NCI-H2196 treated with DMSO at 0.1 percent for 48 hours (cell line): ENCODE measurements around the gene MRGPRX1.
"Not testable (repeated sequence)": the region's sequence is repeated elsewhere in the genome, so short reads cannot be mapped to it uniquely, and the experiment has no call there.

Experiments used
- DNase-seq: peaks from one replicate; lab custom pipeline; 2025; ENCODE audit not compliant: unreplicated experiment; lab: John Stamatoyannopoulos, UW

Gene MRGPRX1

DNA sequence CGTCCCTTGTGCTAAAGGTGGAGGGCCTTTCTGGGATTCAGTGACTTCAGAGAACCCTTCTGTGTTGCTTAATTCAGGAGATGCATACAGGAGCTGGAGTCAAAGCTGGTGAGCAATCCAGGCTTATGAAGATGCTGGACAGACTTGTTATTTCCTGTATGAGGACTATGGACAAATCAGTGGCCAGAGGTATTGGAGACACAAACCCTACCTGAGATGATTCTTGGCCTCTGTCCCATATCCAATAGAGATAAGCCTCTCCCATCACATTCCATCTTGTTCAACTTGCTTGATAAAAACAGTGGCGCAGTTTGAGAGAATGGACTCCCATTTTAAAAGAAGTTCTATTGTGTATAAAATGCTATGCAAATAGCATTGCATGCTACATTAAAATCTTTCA is at the start of gene MRGPRX1:
Gene MRGPRX1 (minus strand): TSS at position 101 of the 400 bp plus-strand sequence. CDS start 4,630 bp downstream, outside the sequence.
- no peak for DNase-seq

DNA sequence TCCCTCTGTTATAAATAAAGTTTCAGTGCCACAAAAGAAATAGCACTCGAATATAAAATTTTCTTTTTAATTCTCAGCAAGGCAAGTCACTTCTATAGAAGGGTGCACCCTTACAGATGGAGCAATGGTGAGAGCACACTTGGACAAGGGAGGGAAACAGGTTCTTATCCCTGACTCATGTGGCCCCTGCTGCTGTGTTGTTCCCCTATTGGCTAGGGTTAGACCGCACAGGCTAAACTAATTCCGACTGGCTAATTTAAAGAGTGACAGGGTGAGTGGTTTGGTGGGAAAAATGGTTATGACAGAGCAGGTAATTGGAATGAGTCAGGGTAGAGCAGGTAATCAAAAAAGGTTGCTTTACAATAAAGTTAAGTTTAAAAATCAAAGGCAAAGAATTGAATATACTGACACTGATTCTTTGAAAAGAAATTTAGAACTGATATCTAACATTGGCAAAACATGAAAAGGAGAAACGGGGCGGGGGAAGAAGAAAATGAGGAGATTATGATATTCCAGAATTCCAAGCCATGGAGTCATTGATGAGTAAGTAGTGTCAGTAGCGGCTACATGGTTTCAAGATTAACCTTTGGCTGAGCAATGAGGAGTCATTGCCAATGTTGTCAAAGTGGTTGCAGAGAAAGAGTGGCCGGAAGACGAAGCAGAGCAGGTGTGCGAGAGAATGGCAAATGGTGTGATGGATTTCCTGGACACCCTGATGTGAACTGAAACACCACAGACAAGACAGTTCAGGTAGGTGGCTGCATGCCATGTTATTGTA is 48.4 kb upstream of the MRGPRX1 start:
- DNase-seq: no peak

DNA sequence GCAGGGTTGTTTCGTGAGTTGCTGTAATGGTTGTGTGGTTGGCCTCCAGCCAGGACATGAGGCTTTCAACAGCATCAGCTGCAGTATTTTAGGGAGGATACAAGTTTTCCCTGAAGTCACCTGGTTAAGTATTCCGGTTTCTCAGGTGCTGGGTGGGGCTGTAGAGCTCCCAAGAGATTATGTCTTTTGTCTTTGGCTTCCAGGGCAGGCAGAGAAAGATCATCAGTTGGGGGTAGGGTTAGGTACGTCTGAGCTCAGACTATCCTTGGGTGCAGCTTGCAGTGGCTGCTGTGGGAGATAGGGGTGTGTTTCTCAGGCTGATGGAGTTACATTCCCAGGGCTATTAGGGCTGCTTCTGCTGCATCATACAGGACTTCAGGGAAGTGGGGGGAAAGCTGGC is 47.5 kb upstream of the MRGPRX1 start:
- DNase-seq: no peak

DNA sequence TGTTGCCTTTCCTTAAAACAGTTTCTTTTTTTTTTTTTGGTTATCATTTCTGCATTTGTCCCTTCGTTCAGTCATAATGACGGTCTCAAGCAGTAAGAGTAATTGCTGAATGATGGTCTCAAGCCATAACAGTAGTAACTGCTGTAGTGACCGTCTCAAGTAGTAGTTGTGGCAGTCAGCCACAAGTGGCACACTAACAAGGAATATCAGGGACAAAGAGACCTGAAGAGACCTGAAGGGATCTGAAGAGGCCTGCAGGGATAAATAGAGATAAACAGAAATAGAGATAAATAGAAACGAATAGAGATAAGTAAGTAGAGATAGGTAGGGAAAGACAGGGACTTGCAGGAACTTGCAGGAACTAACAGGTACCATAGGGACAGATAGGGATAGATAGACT is 42.7 kb upstream of the MRGPRX1 start:
- DNase-seq: no peak

DNA sequence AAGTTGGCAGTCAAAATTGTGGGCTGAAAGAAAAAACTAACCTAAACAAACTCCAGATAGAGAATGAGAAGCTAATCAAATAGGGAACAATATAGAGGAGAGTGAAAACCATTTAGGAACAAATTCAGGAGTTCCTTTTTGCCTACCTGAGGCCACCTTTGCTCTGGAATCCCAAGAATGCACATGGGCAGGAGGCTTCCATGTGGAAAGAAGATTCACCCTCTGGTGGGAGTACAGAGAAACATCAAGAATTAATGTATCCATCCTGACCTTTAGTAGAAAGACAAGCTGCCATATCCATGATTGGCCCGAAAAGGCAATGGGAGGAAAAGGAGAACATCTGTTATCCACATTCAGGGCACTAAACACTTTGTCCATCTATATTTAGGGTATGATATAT is 35.0 kb upstream of the MRGPRX1 start:
- no peak for DNase-seq

DNA sequence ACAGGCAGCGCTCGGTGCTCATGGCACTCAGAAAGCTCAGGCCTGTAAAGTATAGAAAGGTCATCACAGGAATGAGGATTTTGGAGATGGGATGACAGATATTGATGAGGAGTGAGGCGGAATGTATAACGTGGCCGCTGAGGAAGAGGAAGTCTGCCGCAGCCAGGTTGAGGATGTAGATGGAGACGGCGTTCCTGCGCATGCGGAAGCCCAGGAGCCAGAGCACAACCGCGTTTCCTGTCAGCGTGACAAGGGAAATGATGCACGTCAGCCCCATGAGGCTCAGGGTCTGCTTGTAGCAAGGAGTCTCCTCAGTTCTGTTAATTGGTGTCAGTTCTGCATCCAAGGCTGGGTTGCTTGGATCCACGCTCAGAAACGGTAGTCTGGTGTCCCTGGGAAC is 33.1 kb upstream of the MRGPRX1 start:
- no peak for DNase-seq

DNA sequence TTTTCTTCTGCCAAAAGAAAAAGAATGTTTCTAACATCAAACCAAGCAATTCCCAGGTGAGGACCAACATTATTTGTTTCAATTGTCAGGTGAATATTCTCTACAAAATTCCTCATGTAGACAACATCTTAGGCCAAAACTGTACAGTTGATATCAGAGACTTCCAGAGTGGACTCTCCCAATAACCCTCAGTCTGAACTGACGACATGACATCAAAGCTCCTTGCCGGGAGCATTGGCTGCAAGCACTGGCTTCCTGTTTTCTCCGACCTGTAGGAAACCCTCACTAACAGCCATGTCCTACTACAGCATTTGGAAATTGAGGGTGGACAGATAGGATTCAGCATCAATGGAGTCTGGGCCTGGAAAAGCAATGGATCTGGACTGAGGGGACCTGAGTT is 30.5 kb upstream of the MRGPRX1 start:
- DNase-seq: no peak

DNA sequence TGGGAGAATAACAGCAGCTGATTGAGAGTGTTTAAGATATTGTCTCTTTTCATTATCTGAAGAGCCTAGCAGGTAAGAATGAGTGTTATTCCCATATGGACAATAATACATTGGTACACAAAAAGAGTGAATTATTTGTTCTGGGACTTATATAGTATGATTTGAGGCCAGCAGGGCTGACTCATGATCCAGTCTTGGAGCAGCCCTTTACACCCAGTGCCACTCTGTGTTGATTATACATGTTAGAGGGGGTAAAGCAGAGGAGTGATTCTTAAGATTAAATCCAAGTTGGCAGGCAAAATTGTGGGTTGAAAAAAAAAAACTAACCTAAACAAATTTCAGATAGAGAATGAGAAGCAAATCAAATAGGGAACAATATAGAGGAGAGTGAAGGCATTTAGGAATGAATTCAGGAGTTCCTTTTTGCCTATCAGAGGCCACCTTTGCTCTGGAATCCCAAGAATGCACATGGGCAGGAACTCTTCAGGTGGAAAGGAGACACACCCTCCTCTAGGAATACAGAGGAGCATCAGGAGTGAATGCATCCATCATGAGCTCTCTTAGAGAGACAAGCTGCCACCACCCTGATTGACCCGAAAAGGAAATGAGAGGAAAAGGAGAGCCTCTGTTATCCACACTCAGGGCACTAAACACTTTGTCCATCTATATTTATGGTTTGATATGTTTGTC is 19.2 kb upstream of the MRGPRX1 start:
- no peak for DNase-seq

DNA sequence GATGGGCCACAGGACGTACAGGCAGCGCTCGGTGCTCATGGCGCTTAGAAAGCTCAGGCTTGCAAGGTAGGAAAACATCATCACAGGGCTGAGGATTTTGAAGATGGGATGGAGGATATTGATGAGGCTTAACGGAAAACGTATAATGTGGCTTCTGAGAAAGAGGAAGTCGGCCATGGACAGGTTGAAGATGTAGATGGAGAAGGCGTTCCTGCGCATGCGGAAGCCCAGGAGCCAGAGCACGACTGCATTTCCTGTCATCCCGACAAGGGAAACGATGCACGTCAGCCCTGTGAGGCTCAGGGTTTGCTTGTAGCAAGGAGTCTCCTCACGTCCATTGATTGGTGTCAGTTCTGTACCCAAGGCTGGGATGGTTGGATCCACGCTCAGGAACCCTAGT is 17.4 kb upstream of the MRGPRX1 start:
- no peak for DNase-seq

DNA sequence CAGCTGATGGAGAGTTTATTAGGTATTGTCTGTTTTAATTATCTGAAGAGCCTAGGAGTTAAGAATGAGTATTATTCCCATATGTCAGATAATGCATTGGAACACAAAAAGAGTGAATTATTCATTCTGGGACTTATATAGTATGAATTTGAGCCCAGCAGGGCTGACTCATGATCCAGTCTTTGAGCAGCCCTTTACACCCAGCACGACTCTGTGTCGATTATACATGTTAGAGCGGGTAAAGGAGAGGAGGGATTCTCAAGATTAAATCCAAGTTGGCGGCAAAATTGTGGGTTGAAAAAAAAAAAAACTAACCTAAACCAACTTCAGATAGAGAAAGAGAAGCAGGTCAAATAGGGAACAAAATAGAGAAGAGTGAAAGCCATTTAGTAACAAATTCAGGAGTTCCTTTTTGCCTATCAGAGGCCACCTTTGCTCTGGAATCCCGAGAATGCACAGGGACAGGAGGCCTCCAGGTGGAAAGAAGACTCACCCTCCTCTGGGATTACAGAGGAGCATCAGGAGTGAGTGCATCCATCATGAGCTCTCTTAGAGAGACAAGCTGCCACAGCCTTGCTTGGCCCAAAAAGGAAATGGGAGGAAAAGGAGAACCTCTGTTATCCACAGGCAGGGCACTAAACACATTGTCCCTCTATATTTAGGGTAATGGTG is 3.1 kb downstream of the MRGPRX1 start:
- DNase-seq: no peak

DNA sequence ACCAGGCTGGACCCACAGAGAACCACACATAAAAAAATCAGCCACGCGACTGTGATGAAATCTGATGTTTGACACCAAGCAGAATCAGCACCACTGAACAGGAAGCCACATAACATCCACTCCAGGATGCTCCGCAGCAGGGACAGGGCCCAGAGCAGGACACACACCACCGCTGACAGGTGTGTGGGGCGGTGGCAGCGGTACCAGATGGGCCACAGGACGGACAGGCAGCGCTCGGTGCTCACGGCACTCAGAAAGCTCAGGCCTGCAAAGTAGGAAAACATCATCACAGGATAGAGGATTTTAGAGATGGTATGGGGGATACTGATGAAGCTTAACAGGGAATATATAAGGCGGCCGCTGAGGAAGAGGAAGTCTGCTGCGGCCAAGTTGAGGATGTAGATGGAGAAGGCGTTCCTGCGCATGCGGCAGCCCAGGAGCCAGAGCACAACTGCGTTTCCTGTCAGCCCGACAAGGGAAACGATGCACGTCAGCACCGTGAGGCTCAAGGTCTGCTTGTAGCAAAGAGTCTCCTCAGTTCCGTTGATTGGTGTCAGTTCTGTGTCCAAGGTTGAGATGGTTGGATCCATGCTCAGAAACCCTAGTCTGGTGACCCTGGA is 4.9 kb downstream of the MRGPRX1 start:
- DNase-seq: no peak

DNA sequence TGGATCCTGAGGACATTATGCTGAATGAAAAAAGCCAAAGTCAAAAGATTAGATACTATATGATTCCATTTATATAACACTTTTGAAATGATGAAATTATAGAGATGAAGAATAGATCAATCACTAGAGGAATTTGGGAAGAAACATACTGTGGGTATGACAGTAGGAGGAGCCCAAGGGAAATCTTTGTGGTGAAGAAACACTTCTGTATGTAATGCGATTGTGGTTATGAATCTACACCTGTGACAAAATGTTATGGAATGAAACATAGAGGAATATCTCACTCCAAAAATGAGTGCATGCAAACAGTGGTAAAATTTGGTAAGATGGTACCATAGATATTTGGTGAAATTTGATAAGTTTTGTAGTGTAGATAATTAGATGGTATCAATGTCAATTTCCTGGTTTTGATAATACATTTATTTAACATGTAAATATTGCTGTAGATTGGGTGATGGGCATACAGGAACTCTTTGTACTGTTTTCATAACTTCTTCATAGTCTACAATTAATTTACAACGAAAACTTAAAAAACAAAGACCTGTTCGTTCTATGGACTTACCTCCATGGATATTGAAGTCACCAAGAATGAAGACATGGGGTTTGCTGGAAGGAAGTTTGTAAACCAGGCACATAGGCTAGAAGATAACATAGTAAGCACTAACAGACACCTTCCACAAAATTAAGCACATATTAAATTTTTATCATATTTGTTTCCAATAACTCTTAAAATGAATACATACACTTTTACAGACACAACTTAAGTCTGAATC is 11.5 kb downstream of the MRGPRX1 start:
- no peak for DNase-seq

DNA sequence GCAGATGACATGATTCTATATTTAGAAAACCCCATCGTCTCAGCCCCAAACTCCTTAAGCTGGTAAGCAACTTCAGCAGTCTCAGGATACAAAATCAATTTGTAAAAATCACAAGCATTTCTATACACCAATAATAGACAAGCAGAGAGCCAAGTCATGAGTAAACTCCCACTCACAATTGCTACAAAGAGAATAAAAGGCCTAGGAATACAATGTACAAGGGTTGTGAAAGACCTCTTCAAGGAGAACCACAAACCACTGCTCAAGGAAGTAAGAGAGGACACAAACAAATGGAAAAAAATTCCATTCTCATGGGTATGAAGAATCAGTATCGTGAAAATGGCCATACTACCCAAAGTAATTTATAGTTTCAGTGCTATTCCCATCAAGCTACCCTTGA is 13.8 kb downstream of the MRGPRX1 start:
- DNase-seq: not testable (repeated sequence)

DNA sequence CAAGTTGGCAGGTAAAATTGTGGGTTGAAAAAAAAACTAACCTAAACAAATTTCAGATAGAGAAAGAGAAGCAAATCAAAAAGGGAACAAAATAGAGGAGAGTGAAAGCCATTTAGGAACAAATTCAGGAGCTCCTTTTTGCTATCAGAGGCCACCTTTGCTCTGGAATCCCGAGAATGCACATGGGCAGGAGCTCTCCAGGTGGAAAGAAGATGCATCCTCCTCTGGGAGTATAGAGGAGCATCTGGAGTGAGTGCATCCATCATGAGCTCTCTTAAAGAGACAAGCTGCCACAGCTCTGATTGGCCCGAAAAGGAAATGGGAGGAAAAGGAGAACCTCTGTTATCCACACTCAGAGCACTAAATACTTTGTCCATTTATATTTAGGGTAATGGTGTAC is 26.3 kb downstream of the MRGPRX1 start:
- no peak for DNase-seq

DNA sequence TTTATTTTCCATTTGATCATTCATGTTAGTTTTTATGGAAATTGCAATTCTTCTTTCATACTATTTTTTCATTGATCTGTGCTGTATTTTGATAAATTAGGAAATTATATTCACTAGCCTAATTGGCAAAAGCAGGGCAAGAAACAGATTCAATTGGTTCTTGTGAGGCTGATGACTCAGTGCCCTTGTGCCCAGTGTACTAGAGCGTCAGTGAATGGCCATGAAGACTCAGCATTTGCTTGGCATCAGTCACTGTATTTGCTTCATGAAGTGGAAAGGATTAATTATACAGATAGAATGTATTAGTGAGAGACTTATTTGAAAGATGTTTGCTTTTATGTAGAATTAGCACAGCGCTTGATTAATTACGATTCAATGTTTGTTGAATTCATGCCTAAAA is 31.8 kb downstream of the MRGPRX1 start:
- no peak for DNase-seq

DNA sequence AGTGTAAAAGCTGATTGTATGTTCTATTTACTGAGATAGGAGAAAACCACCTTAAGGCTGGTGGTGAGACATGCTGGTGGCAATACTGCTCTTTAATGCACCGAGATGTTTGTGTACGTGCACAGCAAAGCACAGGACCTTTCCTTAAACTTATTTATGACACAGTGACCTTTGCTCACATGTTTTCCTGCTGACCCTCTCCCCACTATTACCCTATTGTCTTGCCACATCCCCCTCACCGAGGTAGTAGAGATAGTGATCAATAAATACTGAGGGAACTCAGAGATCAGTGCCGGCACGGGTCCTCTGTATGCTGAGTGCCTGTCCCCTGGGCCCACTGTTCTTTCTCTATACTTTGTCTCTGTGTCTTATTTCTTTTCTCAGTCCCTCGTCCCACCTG is 38.6 kb downstream of the MRGPRX1 start:
- DNase-seq: not testable (repeated sequence)

DNA sequence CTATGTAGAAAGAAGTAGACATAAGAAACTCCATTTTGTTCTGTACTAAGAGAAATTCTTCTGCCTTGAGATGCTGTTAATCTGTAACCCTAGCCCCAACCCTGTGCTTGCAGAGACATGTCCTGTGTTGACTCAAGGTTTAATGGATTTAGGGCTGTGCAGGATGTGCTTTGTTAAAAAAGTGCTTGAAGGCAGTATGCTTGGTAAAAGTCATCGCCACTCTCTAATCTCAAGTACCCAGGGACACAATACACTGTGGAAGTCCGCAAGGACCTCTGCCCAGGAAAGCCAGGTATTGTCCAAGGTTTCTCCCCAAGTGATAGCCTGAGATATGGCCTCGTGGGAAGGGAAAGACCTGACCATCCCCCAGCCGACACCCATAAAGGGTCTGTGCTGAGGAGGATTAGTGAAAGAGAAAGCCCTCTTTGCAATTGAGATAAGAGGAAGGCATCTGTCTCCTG is 39.0 kb downstream of the MRGPRX1 start:
- not testable (repeated sequence) for DNase-seq

DNA sequence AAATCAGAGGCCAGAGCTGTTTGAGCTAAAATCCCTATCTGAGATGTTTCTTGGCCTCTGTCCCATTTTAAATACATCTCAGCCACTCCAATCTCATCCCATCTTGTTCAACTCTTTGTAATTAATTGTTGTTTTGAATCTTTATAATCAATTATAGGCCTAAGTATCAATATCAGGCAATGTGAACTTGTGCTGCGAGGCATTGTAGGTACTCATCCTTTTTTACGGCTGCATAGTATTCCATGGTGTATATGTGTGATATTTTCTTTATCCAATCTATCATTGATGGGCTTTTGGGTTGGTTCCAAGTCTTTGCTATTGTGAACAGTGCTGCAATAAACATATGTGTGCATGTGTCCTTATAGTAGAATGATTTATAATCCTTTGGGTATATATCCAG is 47.5 kb downstream of the MRGPRX1 start:
- DNase-seq: not testable (repeated sequence)

DNA sequence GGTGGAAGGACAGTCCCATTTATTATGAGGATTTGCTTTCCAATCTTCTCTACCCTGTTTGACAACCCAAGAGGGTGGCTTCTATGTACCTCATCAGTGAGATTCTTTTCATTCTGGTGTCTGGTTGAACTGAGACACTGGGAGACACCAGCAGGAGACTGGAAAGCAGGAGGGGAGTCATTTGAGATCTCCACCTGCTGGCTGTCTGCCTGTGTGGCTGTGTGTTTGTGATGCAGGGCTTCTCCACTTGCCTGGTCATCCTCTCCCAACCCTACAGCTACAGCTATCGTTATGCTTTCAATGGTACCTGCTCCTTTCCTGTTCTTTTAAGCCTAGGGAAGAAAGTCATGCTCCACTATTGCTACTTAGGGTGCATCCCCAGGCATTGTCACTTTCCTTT is 48.6 kb downstream of the MRGPRX1 start:
- DNase-seq: no peak
